Stimulated activated CD4-positive, alpha-beta T cell treated with anti-CD3 and anti-CD28 coated beads, TNF-alpha, amount 100 ng/mL, for 1 hour (primary cell): Measurements from ENCODE around the gene SGPL1.

Source experiments
- DNase-seq, 3 donors: peaks; one replicate each; pipeline ENCODE4 v3.0.0-alpha.2; 2020; ENCODE audit warnings: low read depth in 3 of 3, low spot score in 1 of 3

The SGPL1 gene

GRCh38 chr10:70880077-70880534, 64.4 kb downstream of the SGPL1 start:
- peak; percentile 39 to 53 (median 51) for DNase-seq

GRCh38 chr10:70884741-70885140, 69.0 kb downstream of the SGPL1 start:
- no peak for DNase-seq

- DNase-seq, result no peak
Observed at GRCh38 chr10:70885481-70885880, 69.7 kb downstream of the SGPL1 start.

- no peak for DNase-seq
Observed at GRCh38 chr10:70885931-70886903, 70.5 kb downstream of the SGPL1 start.

GRCh38 chr10:70886921-70887665, 71.3 kb downstream of the SGPL1 start:
- DNase-seq, result no peak

- DNase-seq, result peak; percentile 15 to 57 (median 39)
Observed at GRCh38 chr10:70887804-70888800, 72.4 kb downstream of the SGPL1 start, which contains the start of gene PCBD1. PCBD1 (minus strand) TSS chr10:70888565; CDS start chr10:70888533, 32 bp downstream.

GRCh38 chr10:70889291-70889690, 73.5 kb downstream of the SGPL1 start:
- DNase-seq, result no peak

- no peak for DNase-seq
Observed at GRCh38 chr10:70890917-70891431, 75.2 kb downstream of the SGPL1 start.

GRCh38 chr10:70891627-70892026, 75.9 kb downstream of the SGPL1 start:
- no peak for DNase-seq

- no peak for DNase-seq
Observed at GRCh38 chr10:70892631-70893030, 76.9 kb downstream of the SGPL1 start.

- DNase-seq, result no peak
Observed at GRCh38 chr10:70893227-70894006, 77.7 kb downstream of the SGPL1 start.

- no peak for DNase-seq
Observed at GRCh38 chr10:70894416-70894815, 78.7 kb downstream of the SGPL1 start.

- no peak for DNase-seq
Observed at GRCh38 chr10:70896551-70896950, 80.8 kb downstream of the SGPL1 start.

- DNase-seq, result no peak
Observed at GRCh38 chr10:70898687-70899086, 82.9 kb downstream of the SGPL1 start.

GRCh38 chr10:70899096-70899495, 83.3 kb downstream of the SGPL1 start:
- DNase-seq, result no peak

GRCh38 chr10:70901276-70901878, 85.6 kb downstream of the SGPL1 start:
- DNase-seq, result no peak

- DNase-seq, result no peak
Observed at GRCh38 chr10:70902661-70903261, 87.0 kb downstream of the SGPL1 start.

GRCh38 chr10:70903262-70903921, 87.6 kb downstream of the SGPL1 start:
- DNase-seq, result no peak
